Caco-2 (cell line): ENCODE results near the gene RAB1B. TPM values are rescaled to one million over a fixed set of nuclear protein-coding genes. Genes with fewer than 3 reads are reported as not detected.

Experiments used
- BruUV-seq: library from RNA; stranded (reverse); fragments of 400-500 nt; replicated peaks from 2 replicates; lab custom pipeline; 2021; lab: Mats Ljungman, UMichigan
- CTCF ChIA-PET: fragments of 300-600 bp; sonication (Branson Sonifier 250); formaldehyde crosslinking; loops from one replicate; lab custom pipeline; 2022; ENCODE audit warnings: antibody characterized with exemption; lab: Charles Lee
- POLR2A ChIA-PET: fragments of 300-600 bp; sonication (Branson Sonifier 250); formaldehyde crosslinking; loops from one replicate; lab custom pipeline; 2022; ENCODE audit warnings: antibody characterized with exemption; lab: Charles Lee
- DNase-seq, 2 experiments: peaks; one replicate each; pipeline versions ENCODE4 v3.0.0 to v3.0.0-alpha.2; 2020 to 2022
- H3K27me3 ChIP-seq: replicated peaks from 2 replicates; pipeline ENCODE4 v1.6.0; 2011; ENCODE audit warnings: low read length; ENCODE audit not compliant: control insufficient read depth, insufficient read depth
- H3K36me3 ChIP-seq: 2 replicates; pipeline ENCODE4 v1.5.1; 2011; ENCODE audit warnings: low read length; ENCODE audit not compliant: control insufficient read depth, insufficient read depth
- H3K4me1 ChIP-seq: fragments of 250-450 bp; sonication (Bioruptor Pico); 2 replicates; pipeline ENCODE4 v1.5.1; 2020; ENCODE audit warnings: mild to moderate bottlenecking
- H3K4me3 ChIP-seq: 2 replicates; pipeline ENCODE4 v1.5.1; 2011; ENCODE audit warnings: low read depth, mild to moderate bottlenecking, control low read depth, low read length
- H3K9me3 ChIP-seq: fragments of 250-450 bp; sonication (Bioruptor Pico); 2 replicates; pipeline ENCODE4 v1.5.1; 2020; ENCODE audit warnings: mild to moderate bottlenecking, moderate library complexity
- H3K27ac Mint-ChIP-seq: one replicate; pipeline ENCODE4 v1.8.0; 2022; ENCODE audit warnings: mixed read lengths; ENCODE audit not compliant: unreplicated experiment
- H3K27me3 Mint-ChIP-seq: one replicate; pipeline ENCODE4 v1.8.0; 2022; ENCODE audit warnings: mixed read lengths; ENCODE audit not compliant: insufficient read depth, unreplicated experiment
- H3K36me3 Mint-ChIP-seq: one replicate; pipeline ENCODE4 v1.8.0; 2022; ENCODE audit warnings: mild to moderate bottlenecking, mixed read lengths; ENCODE audit not compliant: insufficient read depth, unreplicated experiment
- H3K4me1 Mint-ChIP-seq: one replicate; pipeline ENCODE4 v1.8.0; 2022; ENCODE audit warnings: low read depth, mixed read lengths; ENCODE audit not compliant: unreplicated experiment
- H3K4me3 Mint-ChIP-seq: one replicate; pipeline ENCODE4 v1.8.0; 2022; ENCODE audit warnings: mild to moderate bottlenecking, moderate library complexity, mixed read lengths; ENCODE audit not compliant: unreplicated experiment
- H3K9me3 Mint-ChIP-seq: one replicate; pipeline ENCODE4 v1.8.0; 2022; ENCODE audit warnings: mixed read lengths; ENCODE audit not compliant: unreplicated experiment
- CTCF ChIP-seq, 2 experiments: fragments of 200-600 bp in 1 of 2; IDR thresholded peaks; 1 replicate in 1 of 2; 2 replicates in 1 of 2; pipeline versions ENCODE4 v1.5.1 to v1.8.0; 2011 to 2022; ENCODE audit warnings: antibody characterized with exemption in 1 of 2, control low read depth in 1 of 2, inconsistent platforms in 1 of 2, low read depth in 1 of 2, low read length in 1 of 2, mild to moderate bottlenecking in 1 of 2, moderate library complexity in 1 of 2; ENCODE audit not compliant: insufficient read depth in 1 of 2, severe bottlenecking in 1 of 2, unreplicated experiment in 1 of 2
- intact Hi-C: fragments of 100-400 bp; cut with micrococcal nuclease; formaldehyde crosslinking; loops from one replicate; pipeline ENCODE4 v1.10.0; 2022; ENCODE audit not compliant: unreplicated experiment
- total RNA-seq: library from RNA; stranded (reverse); gene quantifications from 2 replicates; pipeline ENCODE4 v1.2.3, GENCODE V29; 2022

RAB1B gene
- total RNA-seq, 1 experiment from 2014 or later = 132 TPM

GRCh38 chr11:66264914-66265313, 3.5 kb upstream of the RAB1B start:
- Mint-ChIP-seq H3K36me3 (peaks cover 55% of the 10 kb centered on the region), H3K4me3 (no peak overlapping the region), H3K27me3 (no peaks in the 10 kb centered on the region), H3K9me3 (no peaks in the 10 kb centered on the region), H3K4me1 (peaks cover 8% of the 10 kb centered on the region), H3K27ac (no peak overlapping the region)
- H3K36me3 ChIP-seq = no peaks in the 10 kb centered on the region
- no peak overlapping the region for H3K4me3 ChIP-seq
- no TSS peak for BruUV-seq
- H3K4me1 ChIP-seq = no peaks in the 10 kb centered on the region
- H3K9me3 ChIP-seq = no peaks in the 10 kb centered on the region
- intact Hi-C loops = no loop called here
- DNase-seq = peak in 1 of 2 experiments; percentile 47
- peak; percentile 21 to 28 for TF ChIP-seq CTCF (IDR thresholded peaks at IDR 0.05; ENCODE audit: insufficient read depth in 1 of 2, low read depth in 1 of 2, low read length in 1 of 2, severe bottlenecking in 1 of 2, unreplicated experiment in 1 of 2)
- CTCF ChIA-PET = interaction anchor here (0.5 kb wide), 1 partner anchor 122 kb away, joined by 3 read pairs; no protein-coding TSS in a partner anchor
- POLR2A ChIA-PET = no interaction called here
- no peaks in the 10 kb centered on the region for H3K27me3 ChIP-seq

- peaks cover 51% of the 10 kb centered on the region for H3K36me3 Mint-ChIP-seq
- TF ChIP-seq CTCF (IDR thresholded peaks at IDR 0.05; ENCODE audit: insufficient read depth in 1 of 2, low read depth in 1 of 2, low read length in 1 of 2, severe bottlenecking in 1 of 2, unreplicated experiment in 1 of 2) = no peak
- peaks cover 8% of the 10 kb centered on the region for H3K4me1 Mint-ChIP-seq
- no peak overlapping the region for H3K27ac Mint-ChIP-seq
- no peaks in the 10 kb centered on the region for H3K27me3 Mint-ChIP-seq
- Histone ChIP-seq H3K36me3 (no peaks in the 10 kb centered on the region), H3K4me3 (no peak overlapping the region), H3K27me3 (no peaks in the 10 kb centered on the region), H3K9me3 (no peaks in the 10 kb centered on the region), H3K4me1 (no peaks in the 10 kb centered on the region)
- no peaks in the 10 kb centered on the region for H3K9me3 Mint-ChIP-seq
- intact Hi-C loops = no loop called here
- no TSS peak for BruUV-seq
- H3K4me3 Mint-ChIP-seq = no peak overlapping the region
- POLR2A ChIA-PET = no interaction called here
- CTCF ChIA-PET = interaction anchor here (0.5 kb wide), 1 partner anchor 123 kb away, joined by 3 read pairs; no protein-coding TSS in a partner anchor
- no peak for DNase-seq
Observed at GRCh38 chr11:66265531-66266377, 2.7 kb upstream of the RAB1B start.

GRCh38 chr11:66266378-66267038, 1.9 kb upstream of the RAB1B start:
- Mint-ChIP-seq H3K36me3 (peaks cover 48% of the 10 kb centered on the region), H3K4me3 (peak overlapping the region; percentile 92), H3K27me3 (no peaks in the 10 kb centered on the region), H3K4me1 (peaks cover 8% of the 10 kb centered on the region), H3K9me3 (no peaks in the 10 kb centered on the region), H3K27ac (peak overlapping the region; percentile 87)
- Histone ChIP-seq H3K36me3 (no peaks in the 10 kb centered on the region), H3K4me1 (no peaks in the 10 kb centered on the region), H3K27me3 (no peaks in the 10 kb centered on the region), H3K4me3 (no peak overlapping the region), H3K9me3 (no peaks in the 10 kb centered on the region)
- ChIA-PET CTCF (interaction anchor here (0.6 kb wide), 1 partner anchor 23 kb away, joined by 3 read pairs; the partner anchor contains the start of gene YIF1A), POLR2A (interaction anchor here (1.1 kb wide), 1 partner anchor 46 kb away, joined by 3 read pairs; no protein-coding TSS in a partner anchor)
- intact Hi-C loops = no loop called here
- no peak for TF ChIP-seq CTCF (IDR thresholded peaks at IDR 0.05; ENCODE audit: insufficient read depth in 1 of 2, low read depth in 1 of 2, low read length in 1 of 2, severe bottlenecking in 1 of 2, unreplicated experiment in 1 of 2)
- DNase-seq = no peak
- no TSS peak for BruUV-seq
